DOHH2 (cell line): ENCODE measurements around the gene STIM2.

Experiments
- CTCF ChIP-seq: fragments of 200-600 bp; sonication (generic); IDR thresholded peaks from one replicate; pipeline ENCODE4 v1.5.1; 2014; ENCODE audit warnings: antibody characterized with exemption, mild to moderate bottlenecking, low read depth, low read length; ENCODE audit not compliant: poor library complexity, severe bottlenecking
- EZH2phosphoT487 ChIP-seq: fragments of 200-600 bp; sonication (generic); IDR thresholded peaks from 2 replicates; pipeline ENCODE4 v1.6.1; 2017; ENCODE audit warnings: borderline replicate concordance, mild to moderate bottlenecking, antibody characterized with exemption, low read length, moderate library complexity, mixed read lengths

DNA sequence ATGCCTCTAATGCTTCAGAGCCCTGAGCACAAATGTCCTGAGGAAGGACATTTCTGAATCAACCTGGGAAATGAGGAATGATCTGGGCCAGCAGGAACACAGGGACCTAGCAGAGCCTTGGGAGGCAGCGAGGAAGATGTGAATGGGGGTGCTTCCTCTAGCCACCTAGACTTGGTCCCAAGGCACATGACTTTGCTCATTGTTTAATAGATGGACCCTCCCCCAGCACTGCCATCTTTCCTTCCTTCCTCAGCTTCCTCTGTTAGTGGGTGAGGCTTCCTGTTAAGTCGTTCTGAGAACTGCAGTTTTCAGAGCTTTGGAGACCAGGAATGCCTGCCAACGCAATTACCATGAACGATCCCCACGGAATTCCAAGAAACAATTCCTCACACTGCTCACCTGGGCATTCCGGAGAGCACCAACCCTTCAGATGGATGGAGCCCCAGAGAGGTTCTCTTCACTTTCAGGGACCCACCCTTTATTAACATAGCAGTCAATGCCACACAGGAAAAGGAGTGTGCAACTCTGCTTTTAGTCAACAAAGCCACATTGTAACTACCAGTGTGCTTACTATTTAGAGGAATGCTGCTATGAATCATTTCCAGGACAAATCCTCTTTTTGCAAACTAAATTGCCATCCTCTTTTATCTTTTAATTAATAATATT is 48.5 kb upstream of the STIM2 start:
- TF ChIP-seq CTCF (no peak), EZH2phosphoT487 (no peak)
